ENCODE measurements around the gene BCAS3.

BCAS3 gene

DNA sequence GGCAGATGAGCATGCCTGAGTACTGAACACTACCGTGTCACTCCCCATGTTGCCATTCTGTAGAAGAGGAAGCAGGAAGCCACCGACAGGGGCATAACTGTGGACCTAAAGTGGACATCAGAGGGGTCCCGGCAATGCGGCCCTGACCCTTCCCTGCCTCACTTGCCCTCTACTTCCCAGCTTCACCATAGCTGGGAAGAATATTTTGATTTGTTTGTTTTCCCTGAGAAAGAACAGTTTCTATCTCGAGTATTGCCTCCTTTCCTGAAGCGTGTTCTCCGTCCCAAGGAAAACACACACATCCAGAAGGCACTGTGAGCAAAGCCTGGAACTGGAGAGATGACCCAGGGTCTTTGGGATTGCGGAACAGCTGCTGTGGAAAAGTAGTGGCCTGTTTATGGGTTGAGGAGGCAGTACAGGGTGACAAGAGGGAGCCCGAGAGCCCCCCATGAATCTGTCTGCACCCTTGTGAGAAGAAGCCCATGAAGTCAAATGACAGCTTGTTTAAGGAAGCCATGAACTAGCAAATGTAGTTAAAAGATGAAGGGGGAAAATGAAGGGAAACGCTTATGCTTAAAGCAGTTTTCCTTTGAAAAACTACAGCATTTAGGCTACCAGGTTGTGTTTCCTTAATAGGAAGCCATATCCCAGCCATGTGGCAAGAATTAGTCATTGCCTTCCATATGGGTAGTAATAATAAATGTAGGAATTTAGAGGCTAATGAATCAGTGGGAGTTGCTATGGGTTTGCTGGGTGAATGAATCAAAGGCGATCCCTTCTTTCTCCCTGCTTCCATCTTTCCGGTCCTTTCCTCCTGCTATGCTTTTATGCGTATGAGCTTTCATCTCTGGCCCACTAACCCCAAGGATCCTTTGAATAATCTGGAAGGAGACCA, 632.0 kb downstream of the BCAS3 start:
- no peaks in the 10 kb centered on the region for H3K27me3 ChIP-seq (ENCODE audit: insufficient read depth, low read depth)
- no peak overlapping the region for H3K4me3 ChIP-seq (IDR thresholded peaks at IDR 0.05; ENCODE audit: insufficient read depth, low read depth, low read length)
- H3K36me3 ChIP-seq (ENCODE audit: insufficient read depth): no peaks in the 10 kb centered on the region
- H3K27ac ChIP-seq: no peak overlapping the region
- H2AFZ ChIP-seq (ENCODE audit: low read depth): no peak overlapping the region
- no peak for TF ChIP-seq CTCF (conservative IDR thresholded peaks at IDR 0.05; ENCODE audit: low read depth, low read length)
- no peaks in the 10 kb centered on the region for H4K20me1 ChIP-seq (ENCODE audit: insufficient read depth)
- H3K9ac ChIP-seq: no peak overlapping the region
- no peaks in the 10 kb centered on the region for H3K79me2 ChIP-seq (ENCODE audit: insufficient read depth, low read depth)
- no peaks in the 10 kb centered on the region for H3K4me1 ChIP-seq (ENCODE audit: low read depth, poor library complexity, severe bottlenecking)
- no peak overlapping the region for H3K4me2 ChIP-seq

DNA sequence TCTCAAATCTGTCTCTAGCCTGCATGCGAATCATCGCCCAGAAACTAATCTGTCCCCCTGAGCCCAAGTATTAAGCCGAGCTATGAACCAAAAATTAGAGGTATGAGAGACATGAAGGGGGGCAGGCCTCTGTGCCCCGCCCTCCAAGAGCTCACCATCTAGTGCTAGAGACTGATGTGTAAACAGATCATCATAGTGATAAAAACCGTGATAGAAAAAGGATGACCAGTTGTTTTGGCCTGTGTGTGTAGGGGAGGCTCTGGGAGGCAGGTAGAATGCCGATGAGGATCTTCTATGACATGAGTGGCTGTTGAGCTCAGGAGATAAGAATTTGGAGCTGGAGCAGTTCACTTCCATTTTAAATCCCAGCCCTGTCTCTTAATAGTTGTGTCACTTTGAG, 632.9 kb downstream of the BCAS3 start:
- H3K27ac ChIP-seq: no peak overlapping the region
- H2AFZ ChIP-seq (ENCODE audit: low read depth): no peak overlapping the region
- H3K4me3 ChIP-seq (IDR thresholded peaks at IDR 0.05; ENCODE audit: insufficient read depth, low read depth, low read length): no peak overlapping the region
- H3K4me1 ChIP-seq (ENCODE audit: low read depth, poor library complexity, severe bottlenecking): no peaks in the 10 kb centered on the region
- no peaks in the 10 kb centered on the region for H3K36me3 ChIP-seq (ENCODE audit: insufficient read depth)
- H4K20me1 ChIP-seq (ENCODE audit: insufficient read depth): no peaks in the 10 kb centered on the region
- H3K79me2 ChIP-seq (ENCODE audit: insufficient read depth, low read depth): no peaks in the 10 kb centered on the region
- no peak for TF ChIP-seq CTCF (conservative IDR thresholded peaks at IDR 0.05; ENCODE audit: low read depth, low read length)
- H3K9ac ChIP-seq: no peak overlapping the region
- no peaks in the 10 kb centered on the region for H3K27me3 ChIP-seq (ENCODE audit: insufficient read depth, low read depth)
- no peak overlapping the region for H3K4me2 ChIP-seq

DNA sequence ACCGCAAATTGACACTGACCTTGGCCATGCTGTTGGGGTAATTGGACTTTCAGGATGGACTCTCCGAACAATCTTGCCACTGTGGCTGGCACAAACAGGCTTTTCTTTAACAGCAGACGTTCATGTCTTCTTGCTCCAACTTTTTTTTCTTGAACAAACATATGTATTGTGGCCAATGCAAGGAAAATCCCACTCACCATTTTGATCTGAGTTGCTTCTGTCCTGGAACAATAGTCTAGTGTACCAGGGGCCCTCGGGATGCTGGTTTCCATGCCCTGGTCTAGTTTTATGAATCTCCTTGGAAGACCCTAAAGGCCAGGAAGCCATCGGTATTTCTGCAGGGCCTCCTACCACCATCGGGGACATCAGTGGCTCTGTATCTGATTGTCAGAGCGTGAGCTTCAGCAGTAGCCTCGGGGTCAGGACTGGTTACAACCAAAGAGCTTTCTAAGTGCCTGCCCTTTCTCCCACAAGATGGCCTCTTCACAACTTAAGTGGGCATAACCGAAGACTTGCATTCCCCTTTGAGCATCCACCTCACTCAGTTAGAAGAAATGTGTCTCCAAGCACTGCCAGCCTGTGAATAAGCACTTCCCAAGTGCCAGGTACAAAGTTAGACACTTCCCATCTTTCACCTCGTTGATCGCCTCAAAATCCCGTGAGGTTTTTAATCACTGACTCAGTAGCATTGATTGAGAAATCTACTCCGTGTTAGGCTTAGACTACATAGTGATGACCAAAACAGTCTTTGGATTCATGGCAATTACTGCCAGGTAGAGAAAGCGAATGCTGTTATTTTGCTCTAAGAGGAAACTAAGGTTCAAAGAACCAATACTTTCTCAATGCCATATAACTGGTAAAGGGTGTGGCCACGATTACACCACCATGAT, 635.0 kb downstream of the BCAS3 start:
- no peaks in the 10 kb centered on the region for H3K79me2 ChIP-seq (ENCODE audit: insufficient read depth, low read depth)
- no peaks in the 10 kb centered on the region for H3K36me3 ChIP-seq (ENCODE audit: insufficient read depth)
- TF ChIP-seq CTCF (conservative IDR thresholded peaks at IDR 0.05; ENCODE audit: low read depth, low read length): no peak
- no peak overlapping the region for H3K4me3 ChIP-seq (IDR thresholded peaks at IDR 0.05; ENCODE audit: insufficient read depth, low read depth, low read length)
- no peaks in the 10 kb centered on the region for H4K20me1 ChIP-seq (ENCODE audit: insufficient read depth)
- H3K27me3 ChIP-seq (ENCODE audit: insufficient read depth, low read depth): no peaks in the 10 kb centered on the region
- no peak overlapping the region for H3K9ac ChIP-seq
- no peak overlapping the region for H3K27ac ChIP-seq
- peaks cover 13% of the 10 kb centered on the region for H3K4me1 ChIP-seq (ENCODE audit: low read depth, poor library complexity, severe bottlenecking)
- no peak overlapping the region for H2AFZ ChIP-seq (ENCODE audit: low read depth)
- no peak overlapping the region for H3K4me2 ChIP-seq

- H3K4me2 ChIP-seq: no peak overlapping the region
- TF ChIP-seq CTCF (conservative IDR thresholded peaks at IDR 0.05; ENCODE audit: low read depth, low read length): no peak
- H3K79me2 ChIP-seq (ENCODE audit: insufficient read depth, low read depth): no peaks in the 10 kb centered on the region
- no peaks in the 10 kb centered on the region for H4K20me1 ChIP-seq (ENCODE audit: insufficient read depth)
- no peak overlapping the region for H2AFZ ChIP-seq (ENCODE audit: low read depth)
- peaks cover 22% of the 10 kb centered on the region for H3K4me1 ChIP-seq (ENCODE audit: low read depth, poor library complexity, severe bottlenecking)
- H3K36me3 ChIP-seq (ENCODE audit: insufficient read depth): no peaks in the 10 kb centered on the region
- no peaks in the 10 kb centered on the region for H3K27me3 ChIP-seq (ENCODE audit: insufficient read depth, low read depth)
- H3K9ac ChIP-seq: no peak overlapping the region
- H3K4me3 ChIP-seq (IDR thresholded peaks at IDR 0.05; ENCODE audit: insufficient read depth, low read depth, low read length): no peak overlapping the region
- H3K27ac ChIP-seq: no peak overlapping the region
Observed at GRCh38 chr17:61313461-61314326, 636.0 kb downstream of the BCAS3 start.

Data from KMS-11 (cell line).